ENCODE measurements around the gene LRP1. TPM values are rescaled to one million over a fixed set of nuclear protein-coding genes. Genes with fewer than 3 reads are reported as not detected.

Gene LRP1
- total RNA-seq, 1 experiment from 2014 or later = 9.0 TPM

DNA sequence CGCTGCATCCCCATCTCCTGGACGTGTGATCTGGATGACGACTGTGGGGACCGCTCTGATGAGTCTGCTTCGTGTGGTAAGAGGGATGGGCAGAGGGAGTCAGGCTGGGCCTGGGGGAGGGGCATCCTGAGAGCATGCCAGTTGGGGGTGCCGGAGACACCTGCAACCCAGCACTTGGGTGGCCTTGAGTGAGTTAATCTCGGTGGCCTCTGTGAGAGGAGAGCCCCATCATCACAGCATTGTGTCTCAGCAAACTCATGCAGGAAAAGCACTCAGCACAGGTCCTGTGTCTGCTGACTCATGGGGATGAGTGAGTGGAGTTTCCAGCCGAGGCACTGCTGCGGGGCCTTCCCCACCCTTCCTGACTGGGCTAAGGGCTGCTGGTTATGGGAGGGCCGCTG, 38.7 kb downstream of the LRP1 start:
- H3K9me3 ChIP-seq (ENCODE audit: control insufficient read depth, insufficient read depth, low read depth, low read length) = no peaks in the 10 kb centered on the region
- in situ Hi-C loops (cut with HindIII; ENCODE audit: low pct_unique_long_range_greater_than_20kb, low sequenced_read_pairs) = no loop called here
- ChIA-PET CTCF (no interaction called here), POLR2A (no interaction called here)
- no TSS peak for BruUV-seq (replicated peaks)
- H3K36me3 ChIP-seq (ENCODE audit: control insufficient read depth, insufficient read depth, low read length) = no peaks in the 10 kb centered on the region
- DNase-seq (ENCODE audit: low read depth, low spot score) (peak; percentile 28), ATAC-seq (peak; percentile 80)
- no peak overlapping the region for H3K27ac ChIP-seq (ENCODE audit: low read length)
- TF ChIP-seq TCF7L2 (IDR thresholded peaks at IDR 0.05; ENCODE audit: low read depth, low read length) (no peak), SIN3A (IDR thresholded peaks at IDR 0.05; ENCODE audit: borderline replicate concordance, insufficient read depth, low read depth, low read length) (no peak), POLR2AphosphoS5 (IDR thresholded peaks at IDR 0.05; ENCODE audit: low read depth, low read length) (no peak)
- TF ChIP-seq, protein P1, sequence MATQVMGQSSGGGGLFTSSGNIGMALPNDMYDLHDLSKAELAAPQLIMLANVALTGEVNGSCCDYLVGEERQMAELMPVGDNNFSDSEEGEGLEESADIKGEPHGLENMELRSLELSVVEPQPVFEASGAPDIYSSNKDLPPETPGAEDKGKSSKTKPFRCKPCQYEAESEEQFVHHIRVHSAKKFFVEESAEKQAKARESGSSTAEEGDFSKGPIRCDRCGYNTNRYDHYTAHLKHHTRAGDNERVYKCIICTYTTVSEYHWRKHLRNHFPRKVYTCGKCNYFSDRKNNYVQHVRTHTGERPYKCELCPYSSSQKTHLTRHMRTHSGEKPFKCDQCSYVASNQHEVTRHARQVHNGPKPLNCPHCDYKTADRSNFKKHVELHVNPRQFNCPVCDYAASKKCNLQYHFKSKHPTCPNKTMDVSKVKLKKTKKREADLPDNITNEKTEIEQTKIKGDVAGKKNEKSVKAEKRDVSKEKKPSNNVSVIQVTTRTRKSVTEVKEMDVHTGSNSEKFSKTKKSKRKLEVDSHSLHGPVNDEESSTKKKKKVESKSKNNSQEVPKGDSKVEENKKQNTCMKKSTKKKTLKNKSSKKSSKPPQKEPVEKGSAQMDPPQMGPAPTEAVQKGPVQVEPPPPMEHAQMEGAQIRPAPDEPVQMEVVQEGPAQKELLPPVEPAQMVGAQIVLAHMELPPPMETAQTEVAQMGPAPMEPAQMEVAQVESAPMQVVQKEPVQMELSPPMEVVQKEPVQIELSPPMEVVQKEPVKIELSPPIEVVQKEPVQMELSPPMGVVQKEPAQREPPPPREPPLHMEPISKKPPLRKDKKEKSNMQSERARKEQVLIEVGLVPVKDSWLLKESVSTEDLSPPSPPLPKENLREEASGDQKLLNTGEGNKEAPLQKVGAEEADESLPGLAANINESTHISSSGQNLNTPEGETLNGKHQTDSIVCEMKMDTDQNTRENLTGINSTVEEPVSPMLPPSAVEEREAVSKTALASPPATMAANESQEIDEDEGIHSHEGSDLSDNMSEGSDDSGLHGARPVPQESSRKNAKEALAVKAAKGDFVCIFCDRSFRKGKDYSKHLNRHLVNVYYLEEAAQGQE (IDR thresholded peaks at IDR 0.05; ENCODE audit: insufficient read depth in 1 of 2, low read depth in 2 of 2, low read length in 1 of 2) = no peak
- TF ChIP-seq, protein P2, sequence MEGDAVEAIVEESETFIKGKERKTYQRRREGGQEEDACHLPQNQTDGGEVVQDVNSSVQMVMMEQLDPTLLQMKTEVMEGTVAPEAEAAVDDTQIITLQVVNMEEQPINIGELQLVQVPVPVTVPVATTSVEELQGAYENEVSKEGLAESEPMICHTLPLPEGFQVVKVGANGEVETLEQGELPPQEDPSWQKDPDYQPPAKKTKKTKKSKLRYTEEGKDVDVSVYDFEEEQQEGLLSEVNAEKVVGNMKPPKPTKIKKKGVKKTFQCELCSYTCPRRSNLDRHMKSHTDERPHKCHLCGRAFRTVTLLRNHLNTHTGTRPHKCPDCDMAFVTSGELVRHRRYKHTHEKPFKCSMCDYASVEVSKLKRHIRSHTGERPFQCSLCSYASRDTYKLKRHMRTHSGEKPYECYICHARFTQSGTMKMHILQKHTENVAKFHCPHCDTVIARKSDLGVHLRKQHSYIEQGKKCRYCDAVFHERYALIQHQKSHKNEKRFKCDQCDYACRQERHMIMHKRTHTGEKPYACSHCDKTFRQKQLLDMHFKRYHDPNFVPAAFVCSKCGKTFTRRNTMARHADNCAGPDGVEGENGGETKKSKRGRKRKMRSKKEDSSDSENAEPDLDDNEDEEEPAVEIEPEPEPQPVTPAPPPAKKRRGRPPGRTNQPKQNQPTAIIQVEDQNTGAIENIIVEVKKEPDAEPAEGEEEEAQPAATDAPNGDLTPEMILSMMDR (IDR thresholded peaks at IDR 0.05) = no peak
- H3K4me1 ChIP-seq (ENCODE audit: control insufficient read depth, insufficient read depth, low read length) = no peaks in the 10 kb centered on the region; the same call in 1 of the 2 replicates
- intact Hi-C loops (cut with micrococcal nuclease; ENCODE audit: unreplicated experiment) = no loop called here
- H3K27me3 ChIP-seq (ENCODE audit: control insufficient read depth, insufficient read depth, low read length) = no peaks in the 10 kb centered on the region
- no peak overlapping the region for H3K4me3 ChIP-seq (ENCODE audit: low read depth in 2 of 2, low read length in 2 of 2)

DNA sequence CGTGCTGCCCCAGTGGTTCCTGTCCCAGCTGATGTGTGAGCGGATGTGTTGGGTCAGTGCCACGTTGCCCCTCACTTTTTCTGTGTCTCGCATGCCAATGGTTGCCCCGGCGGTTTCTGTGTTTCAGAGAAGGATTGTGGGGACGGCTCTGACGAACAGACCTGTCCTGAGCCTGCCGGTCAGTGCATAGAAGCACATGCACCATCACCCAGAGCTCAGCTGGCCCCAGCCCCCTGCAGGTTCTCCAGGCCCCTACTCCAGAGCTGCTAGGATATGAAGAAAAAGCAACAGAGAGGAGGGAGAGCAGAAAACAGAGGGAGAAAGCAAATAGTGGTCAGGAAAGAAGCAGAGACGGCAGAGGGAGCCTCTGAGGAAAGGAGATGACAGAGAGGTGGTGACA, 39.8 kb downstream of the LRP1 start:
- BruUV-seq (replicated peaks) = no TSS peak
- Histone ChIP-seq H3K36me3 (ENCODE audit: control insufficient read depth, insufficient read depth, low read length) (no peaks in the 10 kb centered on the region), H3K4me1 (ENCODE audit: control insufficient read depth, insufficient read depth, low read length) (no peaks in the 10 kb centered on the region; the same call in 1 of the 2 replicates), H3K9me3 (ENCODE audit: control insufficient read depth, insufficient read depth, low read depth, low read length) (no peaks in the 10 kb centered on the region), H3K27ac (ENCODE audit: low read length) (no peak overlapping the region), H3K4me3 (ENCODE audit: low read depth in 2 of 2, low read length in 2 of 2) (no peak overlapping the region), H3K27me3 (ENCODE audit: control insufficient read depth, insufficient read depth, low read length) (no peaks in the 10 kb centered on the region)
- in situ Hi-C loops (cut with HindIII; ENCODE audit: low pct_unique_long_range_greater_than_20kb, low sequenced_read_pairs) (no loop called here), intact Hi-C loops (cut with micrococcal nuclease; ENCODE audit: unreplicated experiment) (no loop called here)
- POLR2A ChIA-PET = no interaction called here
- DNase-seq (ENCODE audit: low read depth, low spot score) = no peak
- ATAC-seq = no peak
- CTCF ChIA-PET = no interaction called here
- TF ChIP-seq TCF7L2 (IDR thresholded peaks at IDR 0.05; ENCODE audit: low read depth, low read length) = no peak
- TF ChIP-seq, protein P2 (IDR thresholded peaks at IDR 0.05) = no peak
- no peak for TF ChIP-seq POLR2AphosphoS5 (IDR thresholded peaks at IDR 0.05; ENCODE audit: low read depth, low read length)
- no peak for TF ChIP-seq SIN3A (IDR thresholded peaks at IDR 0.05; ENCODE audit: borderline replicate concordance, insufficient read depth, low read depth, low read length)
- TF ChIP-seq, protein P1 (IDR thresholded peaks at IDR 0.05; ENCODE audit: insufficient read depth in 1 of 2, low read depth in 2 of 2, low read length in 1 of 2) = no peak
